MM.1S (cell line): Measurements from ENCODE around the gene HDAC10.

Source experiments
- DNase-seq: peaks from one replicate; pipeline ENCODE4 v3.0.0-alpha.2; 2015
- H2AFZ ChIP-seq: fragments of 300-600 bp; sonication (generic); 2 replicates; pipeline ENCODE4 v1.6.0; 2016; ENCODE audit warnings: antibody characterized with exemption, low read length
- H3F3A ChIP-seq: fragments of 300-600 bp; sonication (generic); 2 replicates; pipeline ENCODE4 v1.6.1; 2016; ENCODE audit warnings: mild to moderate bottlenecking, antibody characterized with exemption, low read length, moderate library complexity, mixed read lengths; ENCODE audit not compliant: insufficient read depth
- H3K27ac ChIP-seq: fragments of 300-600 bp; sonication (generic); 2 replicates; pipeline ENCODE4 v1.5.1; 2016; ENCODE audit warnings: mild to moderate bottlenecking, low read length
- H3K27me3 ChIP-seq: fragments of 300-600 bp; sonication (generic); replicated peaks from 2 replicates; pipeline ENCODE4 v1.6.0; 2016; ENCODE audit warnings: low read length; ENCODE audit not compliant: insufficient read depth
- H3K36me3 ChIP-seq: fragments of 300-600 bp; sonication (generic); replicated peaks from 2 replicates; pipeline ENCODE4 v1.6.1; 2016; ENCODE audit warnings: mild to moderate bottlenecking, low read length, mixed read lengths; ENCODE audit not compliant: insufficient read depth
- H3K4me1 ChIP-seq: fragments of 300-600 bp; sonication (generic); 2 replicates; pipeline ENCODE4 v1.6.1; 2016; ENCODE audit warnings: low read length, mixed read lengths
- H3K4me2 ChIP-seq: fragments of 300-600 bp; sonication (generic); 2 replicates; pipeline ENCODE4 v1.6.0; 2016; ENCODE audit warnings: low read depth, low read length
- H3K4me3 ChIP-seq: fragments of 300-600 bp; sonication (generic); 2 replicates; pipeline ENCODE4 v1.5.1; 2016; ENCODE audit warnings: low read length, mixed read lengths
- H3K79me2 ChIP-seq: fragments of 300-600 bp; sonication (generic); 2 replicates; pipeline ENCODE4 v1.6.1; 2016; ENCODE audit warnings: mixed run types, low read length, mixed read lengths
- H3K9ac ChIP-seq: fragments of 300-600 bp; sonication (generic); 2 replicates; pipeline ENCODE4 v1.6.1; 2016; ENCODE audit warnings: low read length, mixed read lengths
- H3K9me2 ChIP-seq: fragments of 300-600 bp; sonication (generic); replicated peaks from 2 replicates; pipeline ENCODE4 v1.6.1; 2016; ENCODE audit warnings: mild to moderate bottlenecking, low read length, mixed read lengths; ENCODE audit not compliant: insufficient read depth
- H3K9me3 ChIP-seq: fragments of 300-600 bp; sonication (generic); replicated peaks from 2 replicates; pipeline ENCODE4 v1.6.1; 2016; ENCODE audit warnings: mild to moderate bottlenecking, low read length, mixed read lengths; ENCODE audit not compliant: insufficient read depth
- H4K20me1 ChIP-seq: fragments of 300-600 bp; sonication (generic); 2 replicates; pipeline ENCODE4 v1.6.1; 2016; ENCODE audit warnings: mild to moderate bottlenecking, low read length, moderate library complexity, mixed read lengths; ENCODE audit not compliant: insufficient read depth
- EZH2 ChIP-seq: fragments of 300-600 bp; sonication (generic); optimal IDR thresholded peaks from 2 replicates; pipeline ENCODE3; 2017; ENCODE audit warnings: low read depth, mild to moderate bottlenecking, antibody characterized with exemption, low read length, mixed read lengths
- EZH2phosphoT487 ChIP-seq: fragments of 300-600 bp; sonication (generic); IDR thresholded peaks from 2 replicates; pipeline ENCODE4 v1.6.1; 2018; ENCODE audit warnings: antibody characterized with exemption, low read length
- TF ChIP-seq, protein P1 (sequence below): fragments of 300-600 bp; sonication (generic); IDR thresholded peaks from 2 replicates; pipeline ENCODE4 v1.5.1; 2016; ENCODE audit warnings: antibody characterized with exemption, low read length, mixed read lengths

HDAC10 gene

DNA sequence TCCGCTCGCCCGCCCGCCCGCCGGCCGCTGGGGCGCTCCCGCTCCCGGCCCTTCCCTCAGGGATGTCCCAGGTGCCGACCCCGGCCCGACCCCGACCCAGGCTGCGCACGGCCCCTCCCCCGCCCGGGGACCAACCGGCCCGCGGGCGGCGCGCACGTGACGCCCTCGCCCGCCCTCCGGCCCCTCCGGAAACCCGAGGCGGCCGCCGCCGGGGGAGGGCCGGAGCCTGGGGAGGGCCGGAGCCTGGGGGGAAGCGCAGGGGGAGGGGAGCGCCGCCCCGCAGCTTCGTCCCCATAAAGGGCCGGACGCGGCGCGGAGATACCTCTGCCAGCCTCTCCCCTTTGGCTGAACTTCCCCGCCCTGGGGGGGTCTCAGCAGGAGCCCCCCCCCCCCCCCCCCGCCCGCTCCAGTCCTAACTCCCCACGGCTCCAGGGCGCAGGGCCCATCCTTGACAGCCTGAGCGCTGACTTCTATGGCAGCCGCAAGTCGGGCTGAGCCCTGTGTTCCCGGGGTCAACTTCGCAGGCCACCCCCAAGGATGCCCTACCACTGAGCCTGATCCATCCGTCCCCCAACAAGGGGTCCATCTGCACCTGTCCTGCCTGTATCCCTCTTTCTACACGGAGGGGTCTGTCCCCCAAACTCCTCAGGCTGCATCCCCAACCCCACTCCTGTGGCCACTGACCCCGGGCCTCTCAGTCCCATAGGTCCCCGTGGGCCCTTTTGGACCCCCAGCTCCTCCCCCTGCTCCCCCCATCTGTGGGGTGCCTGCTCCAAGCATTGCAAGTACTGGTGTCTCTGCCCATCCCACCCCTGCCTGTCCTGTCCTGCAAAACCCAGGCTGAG is 10.8 kb upstream of the HDAC10 start, which contains the start of gene MAPK12:
Gene MAPK12, minus strand, starts transcription at position 69 of the 845 bp plus-strand sequence. CDS start 174 bp downstream, outside the sequence.
- Histone ChIP-seq H2AFZ (peak within 1 kb of the TSS; percentile 57), H3K4me2 (peak within 1 kb of the TSS; percentile 85), H3K27me3 (no peaks in the 10 kb centered on the region), H3K9ac (peak within 1 kb of the TSS; percentile 73), H3K4me1 (peaks cover 8% of the 10 kb centered on the region), H3K4me3 (peak within 1 kb of the TSS; percentile 90), H3F3A (no peaks in the 10 kb centered on the region), H3K79me2 (peaks cover 16% of the 10 kb centered on the region), H3K36me3 (no peaks in the 10 kb centered on the region), H3K9me3 (no peaks in the 10 kb centered on the region), H3K9me2 (no peaks in the 10 kb centered on the region), H4K20me1 (no peaks in the 10 kb centered on the region), H3K27ac (no peak within 1 kb of the TSS)
- TF ChIP-seq EZH2 (no peak), EZH2phosphoT487 (no peak)
- TF ChIP-seq, protein P1, sequence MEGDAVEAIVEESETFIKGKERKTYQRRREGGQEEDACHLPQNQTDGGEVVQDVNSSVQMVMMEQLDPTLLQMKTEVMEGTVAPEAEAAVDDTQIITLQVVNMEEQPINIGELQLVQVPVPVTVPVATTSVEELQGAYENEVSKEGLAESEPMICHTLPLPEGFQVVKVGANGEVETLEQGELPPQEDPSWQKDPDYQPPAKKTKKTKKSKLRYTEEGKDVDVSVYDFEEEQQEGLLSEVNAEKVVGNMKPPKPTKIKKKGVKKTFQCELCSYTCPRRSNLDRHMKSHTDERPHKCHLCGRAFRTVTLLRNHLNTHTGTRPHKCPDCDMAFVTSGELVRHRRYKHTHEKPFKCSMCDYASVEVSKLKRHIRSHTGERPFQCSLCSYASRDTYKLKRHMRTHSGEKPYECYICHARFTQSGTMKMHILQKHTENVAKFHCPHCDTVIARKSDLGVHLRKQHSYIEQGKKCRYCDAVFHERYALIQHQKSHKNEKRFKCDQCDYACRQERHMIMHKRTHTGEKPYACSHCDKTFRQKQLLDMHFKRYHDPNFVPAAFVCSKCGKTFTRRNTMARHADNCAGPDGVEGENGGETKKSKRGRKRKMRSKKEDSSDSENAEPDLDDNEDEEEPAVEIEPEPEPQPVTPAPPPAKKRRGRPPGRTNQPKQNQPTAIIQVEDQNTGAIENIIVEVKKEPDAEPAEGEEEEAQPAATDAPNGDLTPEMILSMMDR: no peak
- DNase-seq: peak; percentile 63

DNA sequence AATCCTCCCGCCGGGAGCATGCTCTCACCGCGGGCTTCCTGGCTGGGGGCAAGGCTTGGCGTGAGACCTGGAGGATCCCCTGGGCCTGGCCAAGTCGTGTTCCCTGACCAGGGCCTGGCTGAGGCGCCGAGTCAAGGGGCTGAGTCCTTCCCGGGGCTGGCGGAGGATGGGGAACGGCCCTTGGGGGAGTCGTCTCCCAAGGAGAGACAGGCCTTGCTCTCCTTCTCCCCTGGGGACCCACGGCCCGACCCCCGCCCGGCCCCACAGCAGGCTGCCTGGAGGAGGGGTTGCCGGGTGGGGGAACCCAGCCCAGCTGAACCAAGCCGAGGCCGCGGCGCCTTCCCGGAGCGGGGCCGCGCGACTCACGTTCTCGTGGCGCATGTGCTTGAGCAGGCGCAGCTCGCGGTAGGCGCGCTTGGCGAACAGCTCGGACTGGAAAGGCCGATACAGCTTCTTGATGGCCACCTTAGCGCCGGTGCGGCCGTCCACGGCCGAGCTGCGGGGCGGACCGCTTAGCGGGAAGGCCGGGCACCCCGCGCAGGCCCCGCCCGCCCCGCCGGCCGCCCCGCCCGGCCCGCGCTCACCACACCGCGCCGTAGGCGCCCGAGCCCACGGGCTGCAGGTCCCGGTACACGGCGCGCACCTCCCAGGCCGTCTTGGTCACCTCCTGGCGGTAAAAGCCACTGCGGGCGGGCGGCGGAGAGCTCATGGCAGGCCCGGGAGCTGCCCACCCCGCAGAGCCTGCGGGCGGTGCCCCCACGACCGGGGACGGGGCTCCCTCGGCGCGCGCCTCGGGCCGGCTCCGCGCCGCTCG is 9.9 kb upstream of the HDAC10 start:
- H3K4me1 ChIP-seq: peaks cover 8% of the 10 kb centered on the region
- no peaks in the 10 kb centered on the region for H3K27me3 ChIP-seq
- H3K36me3 ChIP-seq: no peaks in the 10 kb centered on the region
- no peaks in the 10 kb centered on the region for H3K9me3 ChIP-seq
- H3K27ac ChIP-seq: no peak overlapping the region
- H3K4me3 ChIP-seq: peak overlapping the region; percentile 90
- peak overlapping the region; percentile 85 for H3K4me2 ChIP-seq
- peak; percentile 54 for DNase-seq
- peak overlapping the region; percentile 73 for H3K9ac ChIP-seq
- H3K9me2 ChIP-seq: no peaks in the 10 kb centered on the region
- peak overlapping the region; percentile 57 for H2AFZ ChIP-seq
- no peaks in the 10 kb centered on the region for H4K20me1 ChIP-seq
- H3K79me2 ChIP-seq: peaks cover 16% of the 10 kb centered on the region
- no peaks in the 10 kb centered on the region for H3F3A ChIP-seq
- TF ChIP-seq, protein P1: no peak
- TF ChIP-seq EZH2phosphoT487 (no peak), EZH2 (no peak)

DNA sequence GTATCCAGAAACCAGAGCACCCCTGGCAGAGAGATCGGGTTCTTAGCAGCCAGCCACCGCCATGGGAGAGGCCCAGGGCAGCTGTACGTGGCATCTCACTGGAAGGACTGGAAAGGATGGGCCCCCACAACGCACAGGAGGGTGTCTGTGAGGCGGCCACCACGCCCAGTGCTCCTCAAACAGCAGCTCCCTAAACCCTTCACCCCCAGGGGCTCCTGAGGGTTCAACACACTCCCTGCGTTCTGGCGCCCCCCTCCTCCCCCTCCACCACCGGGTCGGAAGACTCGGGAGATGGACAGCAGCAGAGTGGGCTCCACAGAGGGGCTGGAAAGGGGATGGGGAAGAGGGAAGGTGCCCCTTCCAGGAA is 9.4 kb upstream of the HDAC10 start:
- H3K79me2 ChIP-seq: peaks cover 16% of the 10 kb centered on the region

More for the DNA sequence above, 9.4 kb upstream of the HDAC10 start:
- no peaks in the 10 kb centered on the region for H3K27me3 ChIP-seq
- H3F3A ChIP-seq: no peaks in the 10 kb centered on the region
- TF ChIP-seq, protein P1: no peak
- no peak for TF ChIP-seq EZH2phosphoT487
- no peak for TF ChIP-seq EZH2
- peaks cover 8% of the 10 kb centered on the region for H3K4me1 ChIP-seq
- peak overlapping the region; percentile 73 for H3K9ac ChIP-seq
- peak overlapping the region; percentile 57 for H2AFZ ChIP-seq
- no peak for DNase-seq
- H3K4me2 ChIP-seq: peak overlapping the region; percentile 85
- H3K9me3 ChIP-seq: no peaks in the 10 kb centered on the region
- no peak overlapping the region for H3K27ac ChIP-seq
- no peaks in the 10 kb centered on the region for H3K36me3 ChIP-seq
- H3K4me3 ChIP-seq: peak overlapping the region; percentile 90
- H4K20me1 ChIP-seq: no peaks in the 10 kb centered on the region
- no peaks in the 10 kb centered on the region for H3K9me2 ChIP-seq
